HEK293 (cell line): ENCODE results near the gene POLQ.

ENCODE experiments used
- CTCF ChIA-PET: fragments of 350-600 bp; formaldehyde crosslinking; extraction: SDS; loops from one replicate; lab custom pipeline; 2021; ENCODE audit warnings: antibody characterized with exemption; lab: Yijun Ruan, JAX
- POLR2A ChIA-PET: fragments of 300-600 bp; formaldehyde crosslinking; extraction: SDS; loops from one replicate; lab custom pipeline; 2020; ENCODE audit warnings: antibody characterized with exemption, inconsistent platforms; lab: Yijun Ruan, JAX
- H3K27ac ChIP-seq: fragments of 200-500 bp; sonication (Bioruptor generic); 2 replicates; pipeline ENCODE4 v1.5.1; 2014; ENCODE audit warnings: low read depth, low read length, control low read depth, inconsistent platforms; ENCODE audit errors: extremely low read depth
- H3K36me3 ChIP-seq, 2 experiments: fragments of 200-500 bp in 1 of 2; sonication (Bioruptor generic) in 1 of 2; 1 replicate in 1 of 2; 2 replicates in 1 of 2; pipeline ENCODE4 v1.5.1; 2014 to 2017; ENCODE audit warnings: inconsistent platforms in 2 of 2, low read length in 2 of 2; ENCODE audit not compliant: control insufficient read depth in 2 of 2, insufficient read depth in 1 of 2
- H3K4me1 ChIP-seq: fragments of 200-500 bp; sonication (Bioruptor generic); 2 replicates; pipeline ENCODE4 v1.5.1; 2014; ENCODE audit warnings: mild to moderate bottlenecking, low read length, inconsistent platforms; ENCODE audit not compliant: control insufficient read depth, insufficient read depth
- H3K4me3 ChIP-seq: 2 replicates; pipeline ENCODE4 v1.5.1; 2011; ENCODE audit warnings: low read depth, mild to moderate bottlenecking, control low read depth, low read length, moderate library complexity
- H3K9me3 ChIP-seq: fragments of 200-500 bp; sonication (Bioruptor generic); 2 replicates; pipeline ENCODE4 v1.5.1; 2014; ENCODE audit warnings: low read depth, low read length, inconsistent platforms; ENCODE audit not compliant: control insufficient read depth, insufficient read depth
- ATF2 ChIP-seq: fragments of 450-650 bp; formaldehyde crosslinking; IDR thresholded peaks from 2 replicates; pipeline ENCODE4 v1.5.1; 2016; ENCODE audit warnings: missing biosample characterization, missing genetic modification characterization, low read depth
- HOXA7 ChIP-seq: sonication (generic); formaldehyde crosslinking; IDR thresholded peaks from 2 replicates; pipeline ENCODE4 v1.8.1; 2022; ENCODE audit warnings: missing genetic modification reagents, borderline replicate concordance
- HOXC10 ChIP-seq: sonication (generic); formaldehyde crosslinking; IDR thresholded peaks from 2 replicates; pipeline ENCODE4 v1.8.1; 2023; ENCODE audit warnings: mild to moderate bottlenecking, missing genetic modification reagents
- MEIS1 ChIP-seq: sonication (generic); formaldehyde crosslinking; IDR thresholded peaks from 2 replicates; pipeline ENCODE4 v1.8.1; 2022; ENCODE audit warnings: missing genetic modification reagents, mild to moderate bottlenecking, borderline replicate concordance
- PRDM6 ChIP-seq: fragments of 450-650 bp; formaldehyde crosslinking; IDR thresholded peaks from 2 replicates; pipeline ENCODE4 v1.5.1; 2017; ENCODE audit warnings: missing biosample characterization, missing genetic modification characterization
- ZNF148 ChIP-seq: fragments of 450-650 bp; formaldehyde crosslinking; IDR thresholded peaks from 2 replicates; pipeline ENCODE4 v1.5.0; 2017; ENCODE audit warnings: missing biosample characterization, missing genetic modification characterization, borderline replicate concordance
- ZNF223 ChIP-seq: fragments of 450-650 bp; formaldehyde crosslinking; IDR thresholded peaks from 2 replicates; pipeline ENCODE4 v1.5.1; 2016; ENCODE audit warnings: missing biosample characterization, missing genetic modification characterization
- ZNF510 ChIP-seq: fragments of 450-650 bp; formaldehyde crosslinking; IDR thresholded peaks from 2 replicates; pipeline ENCODE4 v1.5.1; 2018; ENCODE audit warnings: mild to moderate bottlenecking, missing genetic modification characterization, missing biosample characterization; ENCODE audit not compliant: insufficient replicate concordance
- ZNF513 ChIP-seq: fragments of 450-650 bp; IDR thresholded peaks from 2 replicates; pipeline ENCODE4 v1.5.1; 2018; ENCODE audit warnings: missing biosample characterization, missing genetic modification characterization
- ZNF558 ChIP-seq: fragments of 450-650 bp; formaldehyde crosslinking; IDR thresholded peaks from 2 replicates; pipeline ENCODE4 v1.5.1; 2016; ENCODE audit warnings: missing biosample characterization, missing genetic modification characterization
- ZNF560 ChIP-seq: fragments of 450-650 bp; formaldehyde crosslinking; IDR thresholded peaks from 2 replicates; pipeline ENCODE4 v1.5.1; 2017; ENCODE audit warnings: missing biosample characterization, missing genetic modification characterization, borderline replicate concordance
- ZNF561 ChIP-seq: fragments of 450-650 bp; IDR thresholded peaks from 2 replicates; pipeline ENCODE4 v1.5.1; 2018; ENCODE audit warnings: missing biosample characterization, missing genetic modification characterization, borderline replicate concordance
- ZNF629 ChIP-seq: fragments of 450-650 bp; formaldehyde crosslinking; IDR thresholded peaks from 2 replicates; pipeline ENCODE4 v1.5.1; 2017; ENCODE audit warnings: missing biosample characterization, missing genetic modification characterization
- ZNF639 ChIP-seq: fragments of 450-650 bp; formaldehyde crosslinking; IDR thresholded peaks from 2 replicates; pipeline ENCODE4 v1.5.1; 2016; ENCODE audit warnings: missing biosample characterization, missing genetic modification characterization
- ZNF701 ChIP-seq: fragments of 450-650 bp; formaldehyde crosslinking; IDR thresholded peaks from 2 replicates; pipeline ENCODE4 v1.5.1; 2016; ENCODE audit warnings: missing biosample characterization, missing genetic modification characterization
- ZSCAN18 ChIP-seq: fragments of 450-650 bp; formaldehyde crosslinking; IDR thresholded peaks from 2 replicates; pipeline ENCODE4 v1.5.1; 2016; ENCODE audit warnings: missing biosample characterization, missing genetic modification characterization

The POLQ gene

GRCh38 chr3:121508389-121508788, 37.4 kb downstream of the POLQ start (continued):
- no peak for TF ChIP-seq ZSCAN18 (tag by site-specific recombination)
- no peak for TF ChIP-seq PRDM6 (tag by site-specific recombination)

GRCh38 chr3:121505256-121505655, 40.5 kb downstream of the POLQ start:
- ChIA-PET POLR2A (no interaction called here), CTCF (no interaction called here)
- Histone ChIP-seq H3K36me3 (peaks cover 10 to 64% of the 10 kb centered on the region in 2 experiments; a peak in 2 of 3 replicates), H3K27ac (no peak overlapping the region), H3K9me3 (no peaks in the 10 kb centered on the region), H3K4me3 (no peak overlapping the region), H3K4me1 (no peaks in the 10 kb centered on the region)
- TF ChIP-seq ATF2 (tag by site-specific recombination) (no peak), ZNF223 (no peak), MEIS1 (CRISPR knock-in tag) (no peak), ZNF701 (tag by site-specific recombination) (no peak), ZNF561 (tag by site-specific recombination) (no peak), ZNF148 (no peak), ZNF558 (tag by site-specific recombination) (no peak), ZNF629 (no peak), HOXC10 (CRISPR knock-in tag) (no peak)

- Histone ChIP-seq H3K27ac (no peak overlapping the region), H3K4me1 (no peaks in the 10 kb centered on the region), H3K4me3 (no peak overlapping the region), H3K9me3 (no peaks in the 10 kb centered on the region), H3K36me3 (peaks cover 8 to 62% of the 10 kb centered on the region in 2 experiments; a peak in 2 of 3 replicates)
- TF ChIP-seq ZNF513 (tag by site-specific recombination), result no peak
- TF ChIP-seq ZNF510, result no peak
- no peak for TF ChIP-seq ZNF560
- TF ChIP-seq HOXA7 (CRISPR knock-in tag), result no peak
- TF ChIP-seq ZNF639 (tag by site-specific recombination), result no peak
- ChIA-PET POLR2A (no interaction called here), CTCF (no interaction called here)
These were observed 41.2 kb downstream of the POLQ start for GRCh38 chr3:121504618-121505017.
